Gastrocnemius medialis (tissue), 4 donors: ENCODE measurements around the gene SPON2. TPM values are rescaled to one million over a fixed set of nuclear protein-coding genes. Genes with fewer than 3 reads are reported as not detected.
A peak's percentile ranks its signal among the peaks of the same experiment; 100 is the strongest.

ENCODE experiments used
- ATAC-seq, 2 donors: fragments of 150-250 bp; one replicate each; pipeline ENCODE4 v1.9.1; 2016
- DNase-seq, 2 donors: peaks; one replicate each; pipeline ENCODE4 v3.0.0-alpha.2; 2019
- H3K27ac ChIP-seq, 4 donors: fragments of 200-600 bp; sonication (generic); 1 replicate in 1 of 4; 2 replicates in 3 of 4; pipeline ENCODE4 v1.5.1; 2016 to 2018; ENCODE audit warnings: mild to moderate bottlenecking in 2 of 4, moderate library complexity in 1 of 4
- H3K27me3 ChIP-seq, 3 donors: fragments of 200-600 bp; sonication (generic) in 2 of 3; 1 replicate in 1 of 3; 2 replicates in 2 of 3; pipeline versions ENCODE4 v1.5.1 to v1.6.0; 2016 to 2019; ENCODE audit warnings: mild to moderate bottlenecking in 1 of 3, moderate library complexity in 1 of 3
- H3K36me3 ChIP-seq, 2 donors: fragments of 200-600 bp; sonication (generic) in 1 of 2; one replicate each; pipeline ENCODE4 v1.5.1; 2017 to 2018
- H3K4me1 ChIP-seq, 2 donors: fragments of 200-600 bp; sonication (generic) in 1 of 2; one replicate each; pipeline ENCODE4 v1.5.1; 2016 to 2017; ENCODE audit warnings: mild to moderate bottlenecking in 2 of 2
- H3K4me3 ChIP-seq, 4 donors: fragments of 200-600 bp; sonication (generic) in 3 of 4; 1 replicate in 1 of 4; 2 replicates in 3 of 4; pipeline ENCODE4 v1.5.1; 2016 to 2019; ENCODE audit warnings: mild to moderate bottlenecking in 2 of 4
- H3K9me3 ChIP-seq, 3 donors: fragments of 200-600 bp; sonication (generic) in 2 of 3; 1 replicate in 1 of 3; 2 replicates in 2 of 3; pipeline ENCODE4 v1.5.1; 2016 to 2019
- POLR2A ChIP-seq, 2 donors: fragments of 450-650 bp; IDR thresholded peaks; one replicate each; pipeline ENCODE4 v1.6.1; 2017; ENCODE audit warnings: antibody characterized with exemption in 2 of 2, mild to moderate bottlenecking in 2 of 2, moderate library complexity in 2 of 2
- in situ Hi-C, 4 donors: fragments of 200-750 bp; cut with MboI; loops; one replicate each; pipeline versions ENCODE4 v1.15.0 to v1.8.0; 2017; ENCODE audit warnings: low sequenced_read_pairs in 4 of 4
- intact Hi-C: fragments of 100-400 bp; cut with DNase I; formaldehyde crosslinking; loops from one replicate; pipeline ENCODE4 v1.15.1; 2023; ENCODE audit warnings: low total_unique reads
- total RNA-seq, 4 donors: library from RNA; depleted of rRNA; stranded (reverse); fragments of >200 nt; gene quantifications; one replicate each; pipeline versions ENCODE4 v1.1.0 to v1.2.3, GENCODE V29; 2016
- TF ChIP-seq, protein P1 (sequence below), 5 experiments: fragments of 450-650 bp in 3 of 5; fragments of 200-600 bp in 2 of 5; sonication (generic) in 2 of 5; IDR thresholded peaks in 4 of 5; conservative IDR thresholded peaks in 1 of 5; 1 replicate in 4 of 5; 2 replicates in 1 of 5; pipeline ENCODE4 v1.5.1; 2016 to 2019; ENCODE audit warnings: antibody characterized with exemption in 5 of 5, mild to moderate bottlenecking in 3 of 5, moderate library complexity in 3 of 5

Gene SPON2
- total RNA-seq, 4 donors from 2014 or later: 5.0 to 8.9 (median 5.2) TPM

DNA sequence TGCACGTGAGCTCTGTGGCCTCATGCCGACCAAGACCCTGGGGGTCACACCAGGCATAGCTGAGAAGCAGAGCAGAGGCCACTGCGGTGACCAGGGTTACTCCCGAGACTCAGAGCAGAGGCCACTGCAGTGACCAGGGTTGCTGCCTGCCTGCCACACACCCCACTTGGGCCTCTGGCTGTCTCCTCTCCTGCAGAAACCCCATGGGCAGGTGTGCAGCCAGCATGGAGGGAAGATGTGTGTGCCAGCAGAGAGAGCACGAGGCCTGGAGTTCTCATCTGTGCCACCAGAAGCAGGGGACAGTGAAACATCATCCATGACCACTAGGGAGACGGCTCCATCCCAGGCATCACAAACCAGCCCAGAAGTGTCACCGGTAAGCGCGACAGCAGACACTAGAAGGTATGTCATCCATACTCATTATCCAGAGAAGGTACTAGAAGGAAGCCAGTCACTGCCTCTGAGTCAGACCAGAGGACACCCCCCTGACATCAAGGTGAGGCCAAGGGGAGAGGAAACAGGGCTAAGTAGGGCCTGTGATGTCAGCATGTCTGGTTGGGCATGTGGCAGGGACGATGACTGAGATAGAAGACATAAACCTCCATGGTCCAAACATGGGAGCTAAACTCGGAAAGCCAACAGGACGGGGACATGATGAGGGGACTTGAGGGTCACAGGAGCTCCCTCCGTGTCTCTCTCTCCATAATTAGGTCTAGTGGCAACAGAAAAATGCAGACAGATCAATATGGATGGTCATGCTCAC lies 24.2 kb upstream of the SPON2 start:
- intact Hi-C loops (no loop called here), in situ Hi-C loops (no loop called here)
- Histone ChIP-seq H3K27ac (no peak overlapping the region), H3K4me1 (peaks cover 19 to 34% of the 10 kb centered on the region in 2 donors), H3K36me3 (no peaks in the 10 kb centered on the region), H3K9me3 (no peaks in the 10 kb centered on the region), H3K27me3 (no peaks in the 10 kb centered on the region), H3K4me3 (no peak overlapping the region)
- TF ChIP-seq, protein P1, sequence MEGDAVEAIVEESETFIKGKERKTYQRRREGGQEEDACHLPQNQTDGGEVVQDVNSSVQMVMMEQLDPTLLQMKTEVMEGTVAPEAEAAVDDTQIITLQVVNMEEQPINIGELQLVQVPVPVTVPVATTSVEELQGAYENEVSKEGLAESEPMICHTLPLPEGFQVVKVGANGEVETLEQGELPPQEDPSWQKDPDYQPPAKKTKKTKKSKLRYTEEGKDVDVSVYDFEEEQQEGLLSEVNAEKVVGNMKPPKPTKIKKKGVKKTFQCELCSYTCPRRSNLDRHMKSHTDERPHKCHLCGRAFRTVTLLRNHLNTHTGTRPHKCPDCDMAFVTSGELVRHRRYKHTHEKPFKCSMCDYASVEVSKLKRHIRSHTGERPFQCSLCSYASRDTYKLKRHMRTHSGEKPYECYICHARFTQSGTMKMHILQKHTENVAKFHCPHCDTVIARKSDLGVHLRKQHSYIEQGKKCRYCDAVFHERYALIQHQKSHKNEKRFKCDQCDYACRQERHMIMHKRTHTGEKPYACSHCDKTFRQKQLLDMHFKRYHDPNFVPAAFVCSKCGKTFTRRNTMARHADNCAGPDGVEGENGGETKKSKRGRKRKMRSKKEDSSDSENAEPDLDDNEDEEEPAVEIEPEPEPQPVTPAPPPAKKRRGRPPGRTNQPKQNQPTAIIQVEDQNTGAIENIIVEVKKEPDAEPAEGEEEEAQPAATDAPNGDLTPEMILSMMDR (IDR thresholded peaks at IDR 0.05 in 4 of 5, conservative IDR thresholded peaks at IDR 0.05 in 1 of 5): no peak
- TF ChIP-seq POLR2A (IDR thresholded peaks at IDR 0.05): no peak
- DNase-seq: no peak
- no peak for ATAC-seq

DNA sequence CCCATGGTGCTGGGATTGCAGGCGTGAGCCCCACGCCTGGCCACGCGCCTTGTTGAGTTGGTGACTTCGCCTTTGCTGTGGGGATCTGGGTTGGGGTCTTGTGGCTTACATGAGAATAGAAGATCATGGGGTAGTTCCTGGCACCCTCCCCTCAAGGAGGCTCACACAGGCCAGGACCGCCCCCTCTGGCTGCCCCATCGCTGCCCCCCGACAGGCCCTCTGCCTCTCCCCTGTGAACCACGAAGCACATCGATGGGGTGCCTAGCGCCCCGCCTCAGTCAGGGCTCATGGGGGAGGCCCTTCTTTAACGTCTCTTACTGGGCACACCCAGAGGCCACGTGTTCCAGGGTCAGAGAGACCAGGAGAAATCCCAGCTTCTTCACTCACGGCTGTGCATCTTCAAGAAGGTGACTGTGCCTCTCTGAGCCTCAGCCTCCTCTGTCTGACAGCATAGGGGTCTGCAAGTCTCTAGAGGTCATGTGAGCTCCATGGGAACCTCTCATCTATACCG lies 23.6 kb upstream of the SPON2 start:
- no peak for DNase-seq
- H3K27ac ChIP-seq: no peak overlapping the region

DNA sequence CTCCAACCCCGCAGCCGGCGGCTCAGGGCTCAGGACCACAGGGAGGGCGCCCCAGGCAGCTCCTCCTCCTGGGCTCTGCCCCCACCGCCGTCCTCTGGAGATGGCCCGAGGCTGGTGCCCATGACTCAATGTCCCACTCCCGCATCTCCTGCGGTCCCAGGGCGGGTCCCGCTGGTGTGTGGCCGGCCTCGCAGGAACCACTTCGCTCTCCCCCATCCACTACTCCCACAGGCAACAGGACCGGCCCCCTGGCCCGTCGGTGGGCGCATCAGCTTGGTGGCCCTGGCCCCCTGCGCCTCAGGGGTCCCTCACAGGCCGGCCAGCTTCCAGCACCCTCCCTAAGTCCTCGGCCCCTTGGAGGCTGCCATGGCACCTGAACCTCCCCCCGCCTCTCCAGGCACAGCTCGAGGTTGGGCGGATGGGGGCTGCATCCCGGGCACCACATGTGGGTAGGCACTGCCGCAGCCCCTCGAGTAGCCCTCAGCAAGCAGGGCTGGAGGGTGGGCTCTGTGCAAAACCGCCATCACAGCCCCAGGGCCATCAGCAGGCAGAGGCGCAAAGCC lies 22.8 kb upstream of the SPON2 start:
- Histone ChIP-seq H3K36me3 (no peaks in the 10 kb centered on the region), H3K4me3 (peak overlapping the region in 3 of 4 donors; percentile 43 to 53 (median 48)), H3K9me3 (no peaks in the 10 kb centered on the region), H3K4me1 (peaks cover 23 to 31% of the 10 kb centered on the region in 2 donors), H3K27ac (peak overlapping the region in 1 of 4 donors; percentile 76), H3K27me3 (no peaks in the 10 kb centered on the region)
- ATAC-seq: no peak
- intact Hi-C loops: no loop called here
- in situ Hi-C loops: no loop called here
- TF ChIP-seq, protein P1 (IDR thresholded peaks at IDR 0.05 in 4 of 5, conservative IDR thresholded peaks at IDR 0.05 in 1 of 5): no peak
- no peak for TF ChIP-seq POLR2A (IDR thresholded peaks at IDR 0.05)
- DNase-seq: peak in 1 of 2 donors; percentile 29

More for the DNA sequence above, 23.6 kb upstream of the SPON2 start:
- Histone ChIP-seq H3K4me3 (no peak overlapping the region), H3K36me3 (no peaks in the 10 kb centered on the region), H3K4me1 (peaks cover 22 to 37% of the 10 kb centered on the region in 2 donors), H3K27me3 (no peaks in the 10 kb centered on the region), H3K9me3 (no peaks in the 10 kb centered on the region)
- intact Hi-C loops (no loop called here), in situ Hi-C loops (no loop called here)
- TF ChIP-seq POLR2A (IDR thresholded peaks at IDR 0.05): no peak
- TF ChIP-seq, protein P1 (IDR thresholded peaks at IDR 0.05 in 4 of 5, conservative IDR thresholded peaks at IDR 0.05 in 1 of 5): no peak
- no peak for ATAC-seq

DNA sequence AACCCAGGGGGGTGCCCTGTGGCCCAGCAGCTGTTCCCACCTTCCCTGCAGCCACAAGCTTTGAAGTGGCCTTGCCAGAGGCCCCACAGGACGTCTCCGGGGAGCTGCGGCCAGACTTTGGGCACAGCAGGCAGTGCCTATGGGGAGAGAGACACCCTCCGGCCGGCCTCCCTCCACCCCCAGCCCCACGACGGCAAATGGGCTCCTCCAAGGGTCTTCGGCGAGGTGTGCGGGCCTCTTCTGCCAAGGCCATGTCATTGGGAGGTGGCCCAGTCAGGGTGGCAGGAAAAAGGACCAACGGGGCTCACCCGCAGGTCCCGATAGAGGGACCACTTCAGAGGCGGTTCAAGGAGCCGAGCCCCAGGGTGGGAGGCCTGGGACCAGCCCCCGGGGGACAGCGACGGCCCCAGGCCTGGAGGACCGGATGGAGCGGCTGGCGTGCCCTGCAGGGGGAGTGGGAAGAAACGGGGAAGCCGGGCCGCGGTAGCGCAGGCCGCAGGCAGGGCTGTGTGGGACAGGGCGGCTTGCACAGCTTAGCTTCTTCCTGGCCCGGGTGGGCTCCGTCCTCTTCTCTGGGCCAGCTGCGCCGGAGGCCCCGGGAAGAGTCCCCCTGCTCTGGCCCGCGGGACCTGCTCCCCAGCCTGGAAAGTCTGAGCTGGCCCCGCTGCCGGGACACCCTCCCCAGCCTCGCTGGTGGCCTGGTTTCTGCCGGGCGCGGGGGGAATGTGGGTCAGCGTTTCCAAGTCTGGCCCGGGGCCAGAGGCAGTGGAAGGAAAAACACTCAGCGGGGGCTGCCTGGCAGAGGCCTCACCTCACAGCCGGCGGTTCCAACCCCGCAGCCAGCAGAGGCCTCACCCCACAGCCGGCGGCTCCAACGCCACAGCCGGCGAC lies 21.9 kb upstream of the SPON2 start:
- Histone ChIP-seq H3K27ac (peak overlapping the region; percentile 63 to 76 (median 72)), H3K9me3 (no peaks in the 10 kb centered on the region), H3K4me1 (peaks cover 23 to 31% of the 10 kb centered on the region in 2 donors), H3K4me3 (peak overlapping the region; percentile 43 to 53 (median 46)), H3K36me3 (no peaks in the 10 kb centered on the region), H3K27me3 (no peaks in the 10 kb centered on the region)
- in situ Hi-C loops: no loop called here
- DNase-seq: peak in 1 of 2 donors; percentile 58
- TF ChIP-seq, protein P1 (IDR thresholded peaks at IDR 0.05 in 4 of 5, conservative IDR thresholded peaks at IDR 0.05 in 1 of 5): peak in 1 of 5 experiments; percentile 23
- TF ChIP-seq POLR2A (IDR thresholded peaks at IDR 0.05): no peak
- intact Hi-C loops: no loop called here
- ATAC-seq: peak; percentile 29 to 35
